Activated effector memory CD4-positive, alpha-beta T cell treated with Interleukin-2 at 50 U/mL for 16 hours (primary cell): Measurements from ENCODE around the gene ATP1B1.
"Not testable (repeated sequence)": the region's sequence is repeated elsewhere in the genome, so short reads cannot be mapped to it uniquely, and the experiment has no call there.

ENCODE experiments used
- DNase-seq: peaks from one replicate; pipeline ENCODE4 v3.0.0-alpha.2; 2020

ATP1B1 gene

GRCh38 chr1:169118227-169118626 lies 11.7 kb downstream of the ATP1B1 start:
- DNase-seq = no peak

GRCh38 chr1:169119405-169119804 lies 12.9 kb downstream of the ATP1B1 start:
- DNase-seq = no peak

DNA sequence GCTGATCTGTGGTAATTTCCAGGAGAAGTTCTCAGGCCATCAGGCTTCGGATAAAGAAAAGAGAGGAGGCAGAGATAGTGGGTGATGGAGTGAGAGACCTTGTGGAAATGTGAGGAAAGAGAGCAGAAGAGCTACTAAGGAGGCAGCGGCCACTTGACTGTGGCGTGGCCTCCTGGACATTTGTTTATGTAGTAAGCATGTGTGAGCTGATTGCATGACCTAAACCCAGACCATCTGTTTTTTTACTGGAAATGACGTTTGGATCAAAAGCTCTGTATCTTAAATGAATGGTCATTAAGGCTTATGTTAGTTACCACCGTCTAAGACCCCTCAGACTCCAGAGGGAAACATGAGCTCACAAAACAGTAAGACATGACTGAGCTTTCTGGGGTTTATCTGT lies 13.6 kb downstream of the ATP1B1 start:
- no peak for DNase-seq

DNA sequence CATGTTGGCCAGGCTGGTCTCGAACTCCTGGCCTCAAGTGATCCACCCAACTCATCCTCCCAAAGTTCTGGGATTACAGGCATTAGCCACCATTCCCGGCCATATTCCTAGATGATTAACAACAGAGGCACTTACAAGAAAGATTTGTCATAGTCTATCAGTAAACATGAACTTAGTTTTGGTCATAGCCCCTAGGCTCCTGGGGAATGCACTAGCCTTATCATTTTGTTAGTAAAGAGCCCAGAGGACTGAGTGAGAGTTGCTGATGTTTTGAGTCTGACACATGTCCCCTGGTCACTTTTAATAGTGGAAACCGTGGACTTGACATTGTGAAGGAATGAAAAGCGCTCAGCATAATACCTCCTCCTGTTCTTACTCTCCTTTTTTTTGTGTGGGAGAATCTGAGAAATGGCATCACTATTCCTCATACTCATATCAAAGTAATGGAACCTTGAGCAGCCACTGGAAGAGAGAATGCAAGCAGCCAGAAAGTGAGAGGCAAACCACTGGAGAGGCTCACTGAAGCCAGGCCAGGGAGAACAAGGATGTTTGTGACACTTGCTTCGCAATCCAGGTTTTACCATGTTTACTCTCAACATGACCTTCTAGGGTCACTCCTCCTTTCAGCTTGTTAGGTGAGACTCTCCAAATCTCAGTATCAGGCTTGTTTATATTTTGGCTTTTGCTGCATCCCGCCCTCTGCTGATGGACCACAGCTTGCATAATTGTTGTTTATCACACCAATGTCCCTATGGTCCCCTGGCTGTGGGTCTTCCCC lies 14.8 kb downstream of the ATP1B1 start:
- DNase-seq = no peak

DNA sequence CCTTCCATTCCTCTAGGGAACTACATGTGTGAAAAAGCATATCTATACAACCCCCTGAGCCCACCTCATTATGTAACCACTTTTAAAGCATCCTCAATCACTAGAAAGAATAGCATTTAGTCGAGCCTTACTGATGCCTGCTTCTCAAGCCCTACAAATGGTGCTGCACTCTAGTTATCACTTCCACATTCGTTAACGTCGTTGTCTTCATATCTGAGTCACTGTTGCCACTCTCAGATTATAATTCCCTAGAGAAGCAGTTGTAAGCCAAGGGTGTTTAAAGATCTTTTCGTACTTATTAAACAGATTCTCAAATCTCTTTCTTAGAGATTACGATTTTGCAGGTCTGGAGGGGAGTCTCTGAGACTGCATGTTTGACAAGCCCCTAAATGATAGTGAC lies 16.5 kb downstream of the ATP1B1 start:
- no peak for DNase-seq

DNA sequence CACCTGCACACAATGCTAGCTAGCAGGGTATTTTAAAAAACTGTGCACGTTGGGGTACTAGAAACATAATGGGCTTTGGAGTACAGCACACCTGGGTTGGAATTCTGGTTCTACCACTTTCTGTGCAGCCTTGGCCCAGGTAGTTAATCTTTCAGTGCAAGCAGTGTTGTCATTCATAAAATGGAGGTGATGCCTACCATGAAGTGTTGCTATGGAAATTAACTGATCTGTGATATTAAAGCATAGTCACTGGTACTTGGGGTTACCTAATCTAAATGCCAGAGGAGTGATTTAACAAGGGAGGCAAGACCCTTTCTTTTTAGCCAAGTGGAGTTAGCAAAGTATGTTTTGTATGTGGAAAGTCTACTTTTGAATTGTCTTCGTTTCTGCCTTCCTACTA lies 18.0 kb downstream of the ATP1B1 start:
- no peak for DNase-seq

- not testable (repeated sequence) for DNase-seq
Observed at GRCh38 chr1:169125597-169125996, 19.1 kb downstream of the ATP1B1 start.

- DNase-seq = no peak
Observed at GRCh38 chr1:169126335-169126734, 19.8 kb downstream of the ATP1B1 start.

DNA sequence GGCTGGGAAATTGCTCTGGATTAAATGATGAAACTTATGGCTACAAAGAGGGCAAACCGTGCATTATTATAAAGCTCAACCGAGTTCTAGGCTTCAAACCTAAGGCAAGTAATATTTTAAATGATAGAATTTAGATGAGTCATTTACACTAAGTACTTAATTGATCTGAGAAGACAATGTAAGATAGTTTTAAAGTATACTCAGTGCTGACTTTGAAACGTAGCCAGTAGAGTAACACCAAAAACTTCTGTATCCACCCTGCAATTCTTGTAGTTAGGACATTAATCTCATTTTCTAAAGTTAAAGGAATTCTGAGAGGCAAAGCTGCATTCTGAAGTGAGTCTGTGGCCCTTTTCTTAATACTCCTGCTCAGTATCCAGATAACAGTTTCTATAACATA lies 20.8 kb downstream of the ATP1B1 start:
- DNase-seq = no peak

DNA sequence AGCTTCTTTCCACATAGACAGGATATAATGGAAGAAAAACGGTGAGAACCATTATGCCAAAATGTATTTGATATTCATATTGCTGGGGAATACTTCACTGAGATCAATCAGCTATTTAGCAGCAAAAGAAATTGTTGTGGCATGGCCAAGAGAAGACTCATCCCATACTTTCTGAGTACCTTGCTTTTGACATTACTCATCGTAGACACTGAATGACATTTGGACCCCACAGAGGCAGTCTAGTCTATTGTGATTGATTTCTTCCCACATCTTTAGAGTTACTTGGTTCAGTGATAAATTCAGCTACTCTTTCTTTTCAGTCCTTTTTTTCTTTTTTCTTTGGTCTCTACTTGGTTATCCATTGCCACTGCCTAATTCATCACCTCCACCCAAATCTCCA lies 22.1 kb downstream of the ATP1B1 start:
- no peak for DNase-seq

GRCh38 chr1:169129109-169129784 lies 22.8 kb downstream of the ATP1B1 start:
- no peak for DNase-seq

DNA sequence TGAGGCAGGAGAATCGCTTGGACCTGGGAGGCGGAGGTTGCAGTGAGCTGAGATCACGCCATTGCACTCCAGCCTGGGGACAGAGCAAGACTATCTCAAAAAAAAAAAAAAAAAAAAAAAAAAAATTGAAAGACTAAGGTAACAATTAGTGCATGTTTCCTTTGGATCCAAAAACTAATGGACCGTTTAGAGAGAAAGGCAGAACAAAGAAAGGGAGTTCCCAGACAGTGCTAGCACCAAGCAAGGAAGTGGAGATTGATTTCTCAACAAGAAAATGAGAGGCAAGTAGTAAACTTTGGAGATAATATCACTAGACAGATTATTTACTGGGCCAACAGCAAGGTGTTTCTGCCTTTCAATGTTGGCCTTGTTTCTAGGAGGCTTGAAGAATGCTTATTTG lies 24.2 kb downstream of the ATP1B1 start:
- no peak for DNase-seq

DNA sequence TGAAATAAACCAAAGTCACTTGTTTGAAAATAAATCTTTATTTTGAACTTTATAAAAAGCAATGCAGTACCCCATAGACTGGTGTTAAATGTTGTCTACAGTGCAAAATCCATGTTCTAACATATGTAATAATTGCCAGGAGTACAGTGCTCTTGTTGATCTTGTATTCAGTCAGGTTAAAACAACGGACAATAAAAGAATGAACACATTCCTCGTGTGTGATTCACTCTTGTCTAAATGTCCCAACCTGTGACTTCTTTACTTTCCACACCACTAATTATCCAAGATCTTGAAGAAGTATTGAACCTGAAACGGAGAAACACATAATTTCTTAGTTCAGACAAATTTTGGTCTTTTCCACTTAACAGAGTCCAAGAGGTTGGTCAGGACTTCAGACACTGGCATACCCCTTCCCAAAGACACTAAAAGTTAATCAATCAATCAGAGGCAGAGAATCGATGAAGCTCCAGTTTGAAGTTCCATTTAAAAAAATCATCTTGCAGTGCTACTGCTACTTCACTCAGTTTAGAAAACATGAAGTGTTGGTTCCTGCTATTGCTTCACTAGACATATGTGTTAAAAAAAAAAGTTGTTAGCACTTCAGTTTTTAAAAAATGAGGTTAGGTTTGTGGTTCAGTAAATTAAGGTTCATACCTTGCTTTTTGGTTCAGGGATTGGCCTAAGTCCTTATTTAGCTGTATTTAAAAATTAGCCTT lies 26.2 kb downstream of the ATP1B1 start:
- no peak for DNase-seq

- DNase-seq = no peak
Observed at GRCh38 chr1:169133228-169133576, 26.7 kb downstream of the ATP1B1 start.

GRCh38 chr1:169133801-169134502 lies 27.5 kb downstream of the ATP1B1 start:
- DNase-seq = no peak

DNA sequence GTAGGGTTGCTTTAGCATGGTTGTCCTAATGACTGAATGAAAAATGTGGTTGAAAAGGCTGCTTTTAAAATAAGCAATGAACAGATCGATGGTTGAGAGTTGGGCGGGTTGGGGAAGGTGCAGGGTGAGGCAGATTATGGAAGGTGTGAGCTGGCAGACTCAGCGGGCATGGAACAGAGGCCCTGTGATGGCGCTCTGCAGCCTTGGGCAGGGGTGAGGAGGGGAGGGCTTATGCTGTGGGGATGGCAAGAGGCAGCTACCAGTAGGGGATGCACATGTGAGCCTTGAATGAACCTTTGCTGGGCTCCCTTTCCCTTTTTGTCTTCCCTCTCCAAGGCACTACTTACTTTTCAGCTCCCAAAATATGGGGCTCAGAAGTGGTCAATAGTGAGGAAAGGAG lies 30.9 kb downstream of the ATP1B1 start:
- no peak for DNase-seq

DNA sequence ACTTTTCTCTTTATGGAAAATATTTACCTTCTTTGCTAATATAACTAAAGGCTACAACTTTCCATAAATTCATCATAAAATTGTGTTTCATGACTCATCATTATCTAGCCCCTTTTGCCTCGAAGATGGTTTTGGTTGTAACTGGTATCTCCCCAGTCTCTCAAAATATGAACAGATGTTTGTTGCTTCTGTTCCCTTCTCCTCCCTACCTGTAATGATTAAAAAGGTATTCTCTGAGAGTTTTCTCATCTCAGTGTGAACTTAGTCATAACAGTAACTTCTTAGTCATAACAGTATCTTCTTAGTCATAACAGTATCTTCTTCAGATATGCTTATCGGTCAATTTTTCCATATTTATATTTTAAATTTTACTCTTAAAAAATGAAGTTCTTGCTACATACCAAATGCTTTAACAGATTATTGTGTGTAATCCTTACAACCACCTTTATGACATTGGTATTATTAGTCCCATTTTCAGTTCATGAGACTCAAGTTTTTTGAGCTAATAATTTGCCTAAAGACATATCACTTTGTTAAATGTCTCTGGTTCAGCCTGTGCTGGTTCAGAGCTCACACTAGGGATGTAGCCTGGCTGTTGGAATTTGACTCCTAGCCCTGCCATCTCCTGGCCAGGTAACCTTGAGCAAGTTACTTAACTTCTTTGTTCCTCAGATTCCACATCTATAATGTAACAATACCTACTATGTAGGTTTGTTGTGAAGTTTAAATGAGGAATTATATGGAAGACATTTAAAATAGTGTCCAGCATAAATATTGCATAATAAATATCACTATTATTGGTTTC lies 32.6 kb downstream of the ATP1B1 start:
- DNase-seq = no peak

DNA sequence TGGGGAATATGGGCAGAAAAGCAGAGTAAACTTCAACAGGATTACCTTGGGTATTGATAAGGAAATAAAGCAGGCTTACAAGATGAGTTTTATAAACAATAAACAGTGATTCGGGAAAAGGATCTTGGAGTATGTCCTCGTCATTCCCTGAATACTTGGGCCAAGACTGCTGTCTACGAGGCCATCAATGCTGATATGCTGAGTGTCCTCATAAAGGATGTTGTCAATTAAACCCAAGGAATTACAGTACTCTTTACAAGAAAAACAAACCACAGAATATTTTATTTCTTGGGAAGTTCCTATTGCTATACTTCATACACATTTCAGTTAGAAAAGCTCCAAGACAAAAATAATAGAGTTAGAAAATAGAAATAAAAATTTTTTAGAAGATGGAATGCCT lies 34.9 kb downstream of the ATP1B1 start:
- no peak for DNase-seq

DNA sequence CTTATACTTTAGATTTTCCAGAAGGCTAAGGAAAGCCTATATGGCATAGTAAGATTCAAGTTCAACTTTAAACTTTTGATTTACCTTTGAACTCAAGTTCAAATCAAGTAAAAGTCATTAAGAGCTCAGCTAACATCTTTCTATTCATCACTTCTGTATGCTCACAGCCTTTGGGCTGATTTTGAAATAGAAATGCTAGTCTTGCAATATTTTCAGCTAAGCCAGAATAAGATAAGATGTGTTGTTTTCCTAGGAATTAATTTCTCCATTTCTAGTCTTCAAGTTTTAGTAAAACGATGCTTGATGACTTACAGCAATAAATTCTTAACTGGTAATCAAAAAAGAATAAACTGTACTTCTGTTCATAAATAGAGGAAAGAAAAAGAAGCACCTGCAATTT lies 35.6 kb downstream of the ATP1B1 start:
- DNase-seq = no peak

- no peak for DNase-seq
Observed at GRCh38 chr1:169143346-169143745, 36.9 kb downstream of the ATP1B1 start.

GRCh38 chr1:169143984-169144383 lies 37.5 kb downstream of the ATP1B1 start:
- no peak for DNase-seq

DNA sequence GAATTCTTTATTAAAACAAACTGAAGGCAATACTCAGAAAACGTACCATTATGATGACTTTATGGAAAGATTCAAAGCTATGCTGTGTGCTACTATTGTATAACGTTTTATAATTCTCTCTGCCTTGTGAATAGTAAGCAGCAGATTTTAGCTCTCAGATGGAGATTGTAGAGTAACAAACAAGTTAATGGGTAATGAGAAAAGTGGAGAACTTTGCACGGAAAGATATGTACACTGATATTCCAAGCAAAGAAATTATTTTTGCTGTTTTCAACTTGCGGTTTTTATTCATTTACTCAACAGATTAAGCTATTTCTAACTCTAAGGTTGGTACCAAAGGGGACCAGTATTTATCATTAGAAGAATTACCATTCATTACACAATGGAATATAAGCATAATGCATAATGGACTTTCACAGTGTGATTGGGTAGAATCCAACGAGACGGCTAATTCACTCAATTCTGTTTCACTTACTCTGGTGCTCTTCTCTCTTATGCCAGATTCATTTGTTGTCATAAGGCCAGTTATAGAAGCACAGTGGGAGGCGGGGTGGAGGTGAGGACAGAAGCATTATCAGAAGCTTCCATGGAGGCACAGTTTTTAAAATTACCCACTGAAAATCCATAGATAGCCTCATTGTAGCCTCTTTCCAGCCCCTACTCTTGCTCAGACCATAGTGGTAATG lies 38.6 kb downstream of the ATP1B1 start:
- no peak for DNase-seq
